Ascending aorta (tissue), 2 donors: Measurements from ENCODE around the gene ANKIB1. TPM values are rescaled to one million over a fixed set of nuclear protein-coding genes. Genes with fewer than 3 reads are reported as not detected.
"Not testable (repeated sequence)": the region's sequence is repeated elsewhere in the genome, so short reads cannot be mapped to it uniquely, and the experiment has no call there.

Experiments
- DNase-seq, 2 donors: peaks; one replicate each; pipeline ENCODE4 v3.0.0-alpha.2; 2019; ENCODE audit warnings: low spot score in 2 of 2
- H3K27ac ChIP-seq, 2 donors: fragments of 200-600 bp; sonication (generic); one replicate each; pipeline ENCODE4 v1.5.1; 2016 to 2017; ENCODE audit warnings: mild to moderate bottlenecking in 1 of 2
- H3K27me3 ChIP-seq: fragments of 200-600 bp; sonication (generic); one replicate; pipeline ENCODE4 v1.5.1; 2017
- H3K36me3 ChIP-seq, 2 donors: fragments of 200-600 bp; sonication (generic); one replicate each; pipeline ENCODE4 v1.5.1; 2016
- H3K4me1 ChIP-seq, 2 donors: fragments of 200-600 bp; sonication (generic); one replicate each; pipeline ENCODE4 v1.5.1; 2016 to 2017; ENCODE audit warnings: mild to moderate bottlenecking in 1 of 2
- H3K4me3 ChIP-seq, 2 donors: fragments of 200-600 bp; sonication (generic); one replicate each; pipeline ENCODE4 v1.5.1; 2016 to 2017; ENCODE audit warnings: mild to moderate bottlenecking in 1 of 2
- H3K9me3 ChIP-seq, 2 donors: fragments of 200-600 bp; sonication (generic); one replicate each; pipeline ENCODE4 v1.5.1; 2016
- intact Hi-C: fragments of 100-400 bp; cut with DNase I; formaldehyde crosslinking; loops from one replicate; pipeline ENCODE4 v1.15.1; 2023
- total RNA-seq: library from RNA; depleted of rRNA; stranded (reverse); fragments of >200 nt; gene quantifications from one replicate; pipeline ENCODE4 v1.1.0, GENCODE V29; 2016
- TF ChIP-seq, protein P1 (sequence below), 3 experiments: fragments of 200-600 bp in 2 of 3; fragments of 450-650 bp in 1 of 3; sonication (generic) in 2 of 3; IDR thresholded peaks; one replicate each; pipeline ENCODE4 v1.5.1; 2016 to 2019; ENCODE audit warnings: antibody characterized with exemption in 3 of 3, mild to moderate bottlenecking in 1 of 3, moderate library complexity in 1 of 3

ANKIB1 gene
- total RNA-seq, 1 donor from 2014 or later, result 27.4 TPM

DNA sequence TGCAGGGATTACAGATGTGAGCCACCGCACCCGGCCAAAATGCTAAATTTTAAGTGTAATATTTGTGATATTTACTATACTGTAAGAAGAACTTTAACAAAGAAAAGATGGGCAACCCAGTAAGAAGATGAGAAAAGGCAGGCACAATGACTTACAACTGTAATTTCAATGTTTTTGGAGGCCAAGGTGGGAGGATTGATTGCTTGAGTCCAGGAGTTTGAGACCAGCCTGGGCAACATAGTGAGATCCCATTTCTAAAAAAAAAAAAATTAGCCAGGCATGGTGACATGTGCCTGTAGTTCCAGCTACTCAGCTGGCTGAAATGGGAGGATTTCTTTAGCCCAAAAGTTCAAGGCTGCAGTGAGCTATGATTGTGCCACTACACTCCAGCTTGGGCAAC is 189.8 kb downstream of the ANKIB1 start:
- Histone ChIP-seq H3K4me1 (no peaks in the 10 kb centered on the region), H3K9me3 (no peaks in the 10 kb centered on the region), H3K4me3 (no peak overlapping the region), H3K36me3 (no peaks in the 10 kb centered on the region), H3K27ac (no peak overlapping the region), H3K27me3 (no peaks in the 10 kb centered on the region)
- TF ChIP-seq, protein P1, sequence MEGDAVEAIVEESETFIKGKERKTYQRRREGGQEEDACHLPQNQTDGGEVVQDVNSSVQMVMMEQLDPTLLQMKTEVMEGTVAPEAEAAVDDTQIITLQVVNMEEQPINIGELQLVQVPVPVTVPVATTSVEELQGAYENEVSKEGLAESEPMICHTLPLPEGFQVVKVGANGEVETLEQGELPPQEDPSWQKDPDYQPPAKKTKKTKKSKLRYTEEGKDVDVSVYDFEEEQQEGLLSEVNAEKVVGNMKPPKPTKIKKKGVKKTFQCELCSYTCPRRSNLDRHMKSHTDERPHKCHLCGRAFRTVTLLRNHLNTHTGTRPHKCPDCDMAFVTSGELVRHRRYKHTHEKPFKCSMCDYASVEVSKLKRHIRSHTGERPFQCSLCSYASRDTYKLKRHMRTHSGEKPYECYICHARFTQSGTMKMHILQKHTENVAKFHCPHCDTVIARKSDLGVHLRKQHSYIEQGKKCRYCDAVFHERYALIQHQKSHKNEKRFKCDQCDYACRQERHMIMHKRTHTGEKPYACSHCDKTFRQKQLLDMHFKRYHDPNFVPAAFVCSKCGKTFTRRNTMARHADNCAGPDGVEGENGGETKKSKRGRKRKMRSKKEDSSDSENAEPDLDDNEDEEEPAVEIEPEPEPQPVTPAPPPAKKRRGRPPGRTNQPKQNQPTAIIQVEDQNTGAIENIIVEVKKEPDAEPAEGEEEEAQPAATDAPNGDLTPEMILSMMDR (IDR thresholded peaks at IDR 0.05), result no peak
- no peak for DNase-seq
- intact Hi-C loops, result no loop called here

DNA sequence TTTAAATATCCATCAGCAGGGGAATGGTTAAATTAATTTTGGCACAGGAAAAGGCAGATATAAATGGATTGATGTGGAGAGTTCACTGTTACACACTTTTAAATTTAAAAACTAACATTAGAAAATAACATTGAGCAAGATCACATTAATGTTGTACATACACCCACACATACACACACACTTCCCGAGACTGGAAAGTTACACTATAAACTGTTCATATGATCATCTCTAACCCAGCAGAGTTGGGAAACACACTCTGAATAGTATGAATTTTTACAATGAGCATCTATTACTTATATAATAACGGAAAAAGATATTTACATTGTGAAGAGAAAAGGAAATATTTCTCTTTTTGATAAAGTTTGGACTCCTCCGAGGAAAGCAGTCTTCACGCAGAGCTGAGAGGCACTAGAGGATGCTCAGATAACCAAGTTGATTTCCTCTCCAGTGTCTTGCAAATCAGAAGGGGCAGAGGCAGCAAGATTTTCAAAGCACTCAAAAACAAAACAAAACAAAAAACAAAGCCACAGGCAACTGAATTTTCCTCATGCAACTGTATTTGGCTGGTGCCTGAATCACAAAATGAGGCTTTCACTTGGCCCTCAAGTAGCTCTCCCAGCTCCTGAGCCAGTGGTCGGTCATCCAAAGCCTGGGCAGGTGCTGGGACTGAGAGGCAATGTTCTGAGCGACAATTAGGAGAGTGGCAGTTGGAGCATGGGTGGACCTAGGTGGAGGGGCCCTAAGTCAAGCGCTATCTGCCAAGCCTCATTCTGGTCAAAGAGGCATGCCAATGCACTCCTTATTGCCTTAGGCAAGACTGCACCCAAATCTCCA is 191.1 kb downstream of the ANKIB1 start:
- intact Hi-C loops, result no loop called here
- TF ChIP-seq, protein P1 (IDR thresholded peaks at IDR 0.05), result no peak

DNA sequence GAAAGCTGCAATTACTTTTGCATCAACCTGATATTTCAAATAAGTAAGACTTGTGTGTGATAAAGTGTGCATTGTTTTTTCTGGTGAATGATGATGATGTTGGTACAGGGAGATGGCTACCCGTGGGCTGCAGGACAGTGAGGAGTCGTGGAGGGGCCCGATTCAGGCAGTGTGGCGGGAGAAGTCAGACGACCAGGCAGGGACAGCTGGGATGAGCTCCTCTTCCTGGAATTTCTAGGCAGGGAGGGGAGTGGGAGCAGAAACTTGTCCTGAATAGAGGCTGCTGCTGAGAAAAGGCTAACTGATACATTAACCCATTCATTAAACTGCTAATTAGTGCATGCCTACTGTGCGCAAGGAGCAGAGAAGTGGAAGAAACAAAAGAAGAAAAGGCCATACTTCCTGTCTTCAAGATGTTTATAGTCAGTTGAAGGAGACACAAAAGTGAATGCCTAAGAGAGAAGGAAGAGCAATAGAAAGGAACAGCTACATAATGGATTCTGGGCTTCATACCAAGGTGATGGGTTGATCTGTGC is 192.2 kb downstream of the ANKIB1 start:
- no peak overlapping the region for H3K4me3 ChIP-seq
- intact Hi-C loops, result no loop called here
- DNase-seq, result no peak
- no peak overlapping the region for H3K27ac ChIP-seq
- no peaks in the 10 kb centered on the region for H3K36me3 ChIP-seq
- no peaks in the 10 kb centered on the region for H3K27me3 ChIP-seq
- H3K9me3 ChIP-seq, result no peaks in the 10 kb centered on the region
- TF ChIP-seq, protein P1 (IDR thresholded peaks at IDR 0.05), result no peak
- H3K4me1 ChIP-seq, result no peaks in the 10 kb centered on the region

More for the DNA sequence above, 191.1 kb downstream of the ANKIB1 start:
- H3K4me1 ChIP-seq, result no peaks in the 10 kb centered on the region
- no peak overlapping the region for H3K27ac ChIP-seq
- no peaks in the 10 kb centered on the region for H3K9me3 ChIP-seq
- no peaks in the 10 kb centered on the region for H3K36me3 ChIP-seq
- H3K27me3 ChIP-seq, result no peaks in the 10 kb centered on the region
- no peak for DNase-seq
- H3K4me3 ChIP-seq, result no peak overlapping the region

DNA sequence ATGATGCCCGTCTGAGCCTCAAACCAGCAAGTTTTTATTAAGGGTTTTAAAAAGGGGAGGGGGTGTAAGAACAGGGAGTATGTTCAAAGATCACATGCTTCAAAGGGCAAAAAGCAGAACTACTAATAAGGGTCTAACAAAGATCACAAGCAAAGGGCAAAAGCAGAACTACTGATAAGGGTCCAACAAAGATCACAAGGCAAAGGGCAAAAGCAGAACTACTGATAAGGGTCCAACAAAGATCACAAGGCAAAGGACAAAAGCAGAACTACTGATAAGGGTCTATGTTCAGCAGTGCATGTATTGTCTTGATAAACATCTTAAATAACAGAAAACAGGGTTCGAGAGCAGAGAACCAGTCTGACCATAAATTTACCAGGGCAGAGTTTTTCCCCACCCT is 196.9 kb downstream of the ANKIB1 start:
- intact Hi-C loops, result loop anchor here (10.0 kb wide), 2 partner anchors 608 to 792 kb away; partner anchors contain the start of gene VPS50

DNA sequence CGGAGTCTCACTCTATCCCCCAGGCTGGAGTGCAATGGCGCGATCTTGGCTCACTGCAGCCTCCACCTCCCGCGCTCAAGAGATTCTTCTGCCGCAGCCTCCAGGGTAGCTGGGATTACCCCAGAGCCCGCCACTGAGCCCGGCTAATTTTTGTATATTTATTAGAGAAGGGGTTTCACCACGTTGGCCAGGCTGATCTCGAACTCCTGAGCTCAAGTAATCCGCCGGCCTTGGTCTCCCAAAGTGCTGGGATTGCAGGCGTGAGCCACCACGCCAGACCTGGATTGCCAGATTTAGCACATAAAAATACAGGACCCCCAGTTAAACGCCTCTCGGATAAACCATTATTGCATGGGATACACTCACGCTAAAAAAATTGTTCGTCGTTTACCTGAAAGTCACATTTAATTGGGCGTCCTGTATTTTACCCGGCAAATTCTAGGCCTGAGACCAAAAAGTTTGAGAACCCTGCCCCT is 201.1 kb downstream of the ANKIB1 start:
- intact Hi-C loops, result loop anchor here (1.0 to 10.0 kb wide), 7 partner anchors 23 to 788 kb away; partner anchors contain the start of genes ANKIB1, CYP51A1, FAM133B and KRIT1

More for the DNA sequence above, 196.9 kb downstream of the ANKIB1 start:
- H3K36me3 ChIP-seq, DNase-seq, H3K27me3 ChIP-seq, H3K9me3 ChIP-seq, H3K4me3 ChIP-seq, H3K27ac ChIP-seq, H3K4me1 ChIP-seq: not testable (repeated sequence)

More for the DNA sequence above, 201.1 kb downstream of the ANKIB1 start:
- no peaks in the 10 kb centered on the region for H3K27me3 ChIP-seq
- H3K27ac ChIP-seq, result peak overlapping the region; percentile 95 to 97
- no peak for DNase-seq
- H3K4me1 ChIP-seq, result no peaks in the 10 kb centered on the region
- no peaks in the 10 kb centered on the region for H3K9me3 ChIP-seq
- peak overlapping the region; percentile 92 to 98 for H3K4me3 ChIP-seq
- peaks cover 19 to 20% of the 10 kb centered on the region in 2 donors for H3K36me3 ChIP-seq
- TF ChIP-seq, protein P1 (IDR thresholded peaks at IDR 0.05), result no peak
